ENCODE measurements around the gene ZDHHC14. TPM values are rescaled to one million over a fixed set of nuclear protein-coding genes. Genes with fewer than 3 reads are reported as not detected.
"Not testable (repeated sequence)": the region's sequence is repeated elsewhere in the genome, so short reads cannot be mapped to it uniquely, and the experiment has no call there.

The ZDHHC14 gene
- total RNA-seq, 2 experiments from 2014 or later: 1.1 to 1.2 TPM

- Mint-ChIP-seq H3K4me1 (ENCODE audit: low read depth) (peaks cover 33% of the 10 kb centered on the region), H3K36me3 (ENCODE audit: low read depth) (peaks cover 4% of the 10 kb centered on the region), H3K9me3 (no peaks in the 10 kb centered on the region), H3K27me3 (ENCODE audit: low read depth) (peaks cover 12% of the 10 kb centered on the region), H3K4me3 (peak overlapping the region; percentile 79), H3K27ac (peak overlapping the region; percentile 63)
- CTCF ChIA-PET: no interaction called here
- intact Hi-C loops (cut with micrococcal nuclease): loop anchor here (2.0 to 10.0 kb wide), 5 partner anchors 47 to 1483 kb away; no protein-coding TSS in a partner anchor
- peak; percentile 58 for DNase-seq
Measured at GRCh38 chr6:157381631-157382621, 936 bp downstream of the ZDHHC14 start.

DNA sequence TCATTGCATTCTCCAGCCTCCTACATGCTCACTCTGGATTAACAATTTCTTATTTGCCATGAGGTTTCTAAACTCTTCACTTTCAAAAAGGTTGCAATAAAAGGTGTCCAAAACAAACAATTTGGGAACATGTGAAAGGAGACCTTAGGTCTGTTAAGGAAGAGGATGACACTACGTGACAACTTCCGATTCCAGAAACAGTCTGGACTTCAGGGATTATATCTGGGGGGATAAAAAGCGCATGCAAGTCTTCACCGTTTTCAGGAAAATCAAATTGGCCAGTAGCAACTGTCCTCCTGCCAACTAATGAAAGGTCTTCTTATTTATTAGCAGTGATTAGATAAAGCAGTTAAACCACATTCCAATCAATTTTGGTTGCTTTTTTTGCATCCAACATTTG, 1.8 kb downstream of the ZDHHC14 start:
- CTCF ChIA-PET: no interaction called here
- peaks cover 4% of the 10 kb centered on the region for H3K36me3 Mint-ChIP-seq (ENCODE audit: low read depth)
- no peak overlapping the region for H3K27ac Mint-ChIP-seq

DNA sequence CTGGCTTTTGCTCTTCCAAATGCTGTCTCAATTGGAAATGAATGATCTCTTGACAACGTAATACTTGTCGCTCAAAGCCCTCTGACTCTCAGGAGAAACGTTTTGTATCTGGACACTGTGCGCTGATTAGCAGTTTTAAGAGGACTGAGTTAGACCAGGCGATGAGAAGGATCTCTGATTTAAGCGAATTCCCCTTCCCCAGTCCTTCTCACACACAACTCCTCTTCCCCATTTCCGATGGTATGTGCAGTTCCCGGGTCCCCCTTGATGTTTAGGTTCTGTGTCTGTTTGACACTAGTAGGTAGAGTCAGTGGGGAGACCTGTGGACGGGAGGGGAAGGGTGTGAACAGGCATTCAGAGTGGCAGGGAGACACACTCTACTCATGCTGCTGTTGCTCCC, 2.5 kb downstream of the ZDHHC14 start:
- peaks cover 30% of the 10 kb centered on the region for H3K4me1 Mint-ChIP-seq (ENCODE audit: low read depth)
- H3K36me3 Mint-ChIP-seq (ENCODE audit: low read depth): peaks cover 4% of the 10 kb centered on the region
- H3K27me3 Mint-ChIP-seq (ENCODE audit: low read depth): peaks cover 12% of the 10 kb centered on the region
- H3K27ac Mint-ChIP-seq: no peak overlapping the region
- intact Hi-C loops (cut with micrococcal nuclease): loop anchor here (5.0 to 10.0 kb wide), 3 partner anchors 284 to 1481 kb away; no protein-coding TSS in a partner anchor
- peak overlapping the region; percentile 36 for H3K4me3 Mint-ChIP-seq
- CTCF ChIA-PET: interaction anchor here (0.9 kb wide), 1 partner anchor 69 kb away, joined by 3 read pairs; no protein-coding TSS in a partner anchor
- no peak for DNase-seq
- H3K9me3 Mint-ChIP-seq: no peaks in the 10 kb centered on the region

More for the DNA sequence above, 1.8 kb downstream of the ZDHHC14 start:
- Mint-ChIP-seq H3K27me3 (ENCODE audit: low read depth) (peaks cover 12% of the 10 kb centered on the region), H3K4me1 (ENCODE audit: low read depth) (peaks cover 30% of the 10 kb centered on the region), H3K9me3 (no peaks in the 10 kb centered on the region), H3K4me3 (peak overlapping the region; percentile 79)
- intact Hi-C loops (cut with micrococcal nuclease): loop anchor here (5.0 to 10.0 kb wide), 3 partner anchors 284 to 1482 kb away; no protein-coding TSS in a partner anchor
- no peak for DNase-seq

- Mint-ChIP-seq H3K4me1 (ENCODE audit: low read depth) (peaks cover 24% of the 10 kb centered on the region), H3K27me3 (ENCODE audit: low read depth) (peaks cover 12% of the 10 kb centered on the region)
- not testable (repeated sequence) for H3K27ac Mint-ChIP-seq; H3K36me3 Mint-ChIP-seq (ENCODE audit: low read depth); DNase-seq; H3K4me3 Mint-ChIP-seq; H3K9me3 Mint-ChIP-seq
- intact Hi-C loops (cut with micrococcal nuclease): loop anchor here (1.0 to 10.0 kb wide), 4 partner anchors 44 to 1480 kb away; no protein-coding TSS in a partner anchor
- CTCF ChIA-PET: interaction anchor here (1.0 kb wide), 3 partner anchors 75 to 672 kb away, joined by 3 read pairs; no protein-coding TSS in a partner anchor
Measured at GRCh38 chr6:157384962-157385361, 4.0 kb downstream of the ZDHHC14 start.

GRCh38 chr6:157385482-157385881, 4.5 kb downstream of the ZDHHC14 start:
- peaks cover 9% of the 10 kb centered on the region for H3K36me3 Mint-ChIP-seq (ENCODE audit: low read depth)
- CTCF ChIA-PET: no interaction called here
- H3K27me3 Mint-ChIP-seq (ENCODE audit: low read depth): peaks cover 12% of the 10 kb centered on the region
- intact Hi-C loops (cut with micrococcal nuclease): loop anchor here (1.0 to 10.0 kb wide), 2 partner anchors 44 to 1479 kb away; no protein-coding TSS in a partner anchor
- H3K9me3 Mint-ChIP-seq: peaks cover 6% of the 10 kb centered on the region
- no peak overlapping the region for H3K27ac Mint-ChIP-seq
- H3K4me1 Mint-ChIP-seq (ENCODE audit: low read depth): peaks cover 24% of the 10 kb centered on the region
- peak; percentile 47 for DNase-seq
- H3K4me3 Mint-ChIP-seq: no peak overlapping the region

DNA sequence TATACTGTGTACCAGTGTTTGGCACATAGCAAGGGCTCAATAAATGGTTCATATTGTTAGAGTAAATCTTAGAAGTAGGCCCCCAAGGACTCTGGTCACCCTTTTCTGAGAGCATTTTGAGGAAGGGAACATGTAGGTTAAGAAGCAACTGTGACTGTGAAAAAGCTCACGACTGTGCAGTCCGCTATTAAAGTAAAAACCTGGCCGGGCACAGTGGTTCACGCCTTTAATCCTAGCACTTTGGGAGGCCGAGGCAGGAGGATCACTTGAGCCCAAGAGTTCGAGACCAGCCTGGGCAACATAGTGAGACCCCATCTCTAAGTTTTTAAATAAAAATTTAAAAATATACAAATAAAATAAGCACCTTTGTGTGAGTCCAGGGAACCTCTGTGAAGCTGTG, 5.0 kb downstream of the ZDHHC14 start:
- Mint-ChIP-seq H3K36me3 (ENCODE audit: low read depth) (peaks cover 12% of the 10 kb centered on the region), H3K27me3 (ENCODE audit: low read depth) (peaks cover 12% of the 10 kb centered on the region), H3K4me3 (no peak overlapping the region), H3K4me1 (ENCODE audit: low read depth) (peaks cover 24% of the 10 kb centered on the region), H3K9me3 (peaks cover 9% of the 10 kb centered on the region), H3K27ac (no peak overlapping the region)
- CTCF ChIA-PET: no interaction called here
- DNase-seq: no peak
- intact Hi-C loops (cut with micrococcal nuclease): loop anchor here (10.0 kb wide), 1 partner anchor 1479 kb away; no protein-coding TSS in a partner anchor

DNA sequence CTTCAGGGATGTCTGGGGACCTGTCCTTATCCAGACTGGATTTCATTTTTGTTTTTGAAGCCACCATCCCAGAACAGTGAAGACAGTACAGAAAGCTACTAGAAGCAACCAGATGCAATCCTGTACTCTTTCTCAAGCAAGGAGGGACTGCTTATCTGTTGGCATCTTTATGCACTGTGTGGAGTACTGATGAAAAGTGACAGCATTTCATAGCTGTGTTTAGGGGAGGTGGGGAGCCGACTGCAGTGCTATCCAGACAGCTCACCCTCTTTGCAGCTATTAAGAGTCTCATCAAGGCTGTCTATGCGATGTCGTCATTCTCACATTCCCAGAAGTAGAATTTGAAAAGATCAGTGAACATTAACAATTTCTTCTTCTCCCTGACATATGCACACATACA, 5.5 kb downstream of the ZDHHC14 start:
- intact Hi-C loops (cut with micrococcal nuclease): loop anchor here (10.0 kb wide), 1 partner anchor 1478 kb away; no protein-coding TSS in a partner anchor
- CTCF ChIA-PET: no interaction called here
- Mint-ChIP-seq H3K4me1 (ENCODE audit: low read depth) (peaks cover 24% of the 10 kb centered on the region), H3K36me3 (ENCODE audit: low read depth) (peaks cover 14% of the 10 kb centered on the region), H3K27me3 (ENCODE audit: low read depth) (peaks cover 12% of the 10 kb centered on the region), H3K9me3 (peaks cover 13% of the 10 kb centered on the region), H3K27ac (no peak overlapping the region), H3K4me3 (no peak overlapping the region)
- DNase-seq: no peak

GRCh38 chr6:157388924-157389323, 7.9 kb downstream of the ZDHHC14 start:
- peaks cover 12% of the 10 kb centered on the region for H3K36me3 Mint-ChIP-seq (ENCODE audit: low read depth)
- H3K27me3 Mint-ChIP-seq (ENCODE audit: low read depth): peaks cover 4% of the 10 kb centered on the region
- intact Hi-C loops (cut with micrococcal nuclease): loop anchor here (10.0 kb wide), 1 partner anchor 1476 kb away; no protein-coding TSS in a partner anchor
- H3K9me3 Mint-ChIP-seq: peaks cover 18% of the 10 kb centered on the region
- no peak for DNase-seq
- CTCF ChIA-PET: interaction anchor here (0.8 kb wide), 1 partner anchor 213 kb away, joined by 3 read pairs; no protein-coding TSS in a partner anchor
- no peak overlapping the region for H3K4me3 Mint-ChIP-seq
- no peak overlapping the region for H3K27ac Mint-ChIP-seq
- H3K4me1 Mint-ChIP-seq (ENCODE audit: low read depth): peaks cover 11% of the 10 kb centered on the region

GRCh38 chr6:157390273-157391060, 9.5 kb downstream of the ZDHHC14 start:
- Mint-ChIP-seq H3K9me3 (peaks cover 18% of the 10 kb centered on the region), H3K4me3 (no peak overlapping the region), H3K27me3 (ENCODE audit: low read depth) (no peaks in the 10 kb centered on the region), H3K36me3 (ENCODE audit: low read depth) (peaks cover 12% of the 10 kb centered on the region), H3K27ac (no peak overlapping the region), H3K4me1 (ENCODE audit: low read depth) (peaks cover 3% of the 10 kb centered on the region)
- CTCF ChIA-PET: no interaction called here
- intact Hi-C loops (cut with micrococcal nuclease): no loop called here
- no peak for DNase-seq

DNA sequence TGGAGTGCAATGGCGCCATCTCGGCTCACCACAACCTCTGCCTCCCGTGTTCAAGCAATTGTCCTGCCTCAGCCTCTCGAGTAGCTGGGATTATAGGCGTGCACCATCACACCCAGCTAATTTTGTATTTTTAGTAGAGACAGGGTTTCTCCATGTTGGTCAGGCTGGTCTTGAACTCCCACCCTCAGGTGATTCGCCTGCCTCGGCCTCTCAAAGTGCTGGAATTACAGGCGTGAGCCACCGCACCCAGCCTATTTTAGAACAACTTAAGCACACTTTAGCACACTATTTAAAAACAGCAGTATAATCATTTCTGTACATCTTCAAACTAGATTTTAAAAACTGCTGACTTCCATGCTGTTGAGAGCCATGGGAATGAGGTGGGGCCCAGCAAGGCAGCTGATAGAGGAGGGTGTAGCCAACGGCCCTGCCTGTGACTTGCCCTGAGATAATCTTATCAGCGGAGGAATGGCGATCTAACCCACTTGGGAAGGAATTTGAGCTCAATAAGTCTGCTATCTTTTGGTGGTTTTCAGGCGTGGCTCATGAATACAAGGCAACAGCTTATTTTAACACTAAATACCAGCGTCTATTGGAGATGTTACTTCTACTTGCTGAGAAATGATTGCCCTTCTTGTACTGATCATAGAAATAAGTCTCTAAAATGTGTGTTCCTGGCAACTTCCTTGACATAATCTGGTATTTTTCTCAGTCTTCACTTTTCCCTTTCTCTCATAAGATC, 12.1 kb downstream of the ZDHHC14 start:
- CTCF ChIA-PET: no interaction called here
- H3K36me3 Mint-ChIP-seq (ENCODE audit: low read depth): peaks cover 12% of the 10 kb centered on the region
- peaks cover 18% of the 10 kb centered on the region for H3K9me3 Mint-ChIP-seq
- no peaks in the 10 kb centered on the region for H3K27me3 Mint-ChIP-seq (ENCODE audit: low read depth)
- intact Hi-C loops (cut with micrococcal nuclease): no loop called here
- no peaks in the 10 kb centered on the region for H3K4me1 Mint-ChIP-seq (ENCODE audit: low read depth)
- no peak for DNase-seq
- H3K27ac Mint-ChIP-seq: no peak overlapping the region
- H3K4me3 Mint-ChIP-seq: no peak overlapping the region

DNA sequence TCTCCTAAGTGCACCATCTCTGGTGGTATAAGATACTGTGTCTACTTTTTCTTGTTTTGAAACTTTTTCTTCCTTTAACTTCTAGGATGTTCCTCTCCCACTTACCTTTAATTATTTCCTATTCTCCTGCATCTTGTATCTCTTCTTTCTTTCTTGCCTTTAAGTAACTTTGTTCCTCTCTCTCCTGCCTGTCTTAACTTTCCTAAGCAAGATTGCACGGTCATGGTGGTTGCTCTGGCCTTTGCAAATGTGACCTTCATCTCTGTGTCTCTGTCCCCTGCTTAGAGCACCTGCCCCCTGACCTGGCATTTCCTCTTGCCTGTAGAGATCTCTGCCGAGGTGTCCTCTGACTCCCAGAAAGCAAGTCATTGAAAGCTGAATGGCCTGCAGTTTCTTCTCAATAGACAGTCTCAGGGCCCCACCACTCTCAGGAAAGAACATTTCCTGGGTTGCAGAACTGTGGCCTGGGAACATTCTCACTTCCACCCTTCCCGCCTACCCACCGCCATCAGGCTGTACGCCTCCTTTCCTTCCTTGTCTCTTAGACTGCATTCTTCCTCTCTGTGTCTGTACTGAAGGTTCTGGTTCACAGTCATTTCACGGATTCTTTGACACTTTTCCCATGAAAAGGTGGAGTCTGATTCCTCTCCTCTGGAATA, 12.8 kb downstream of the ZDHHC14 start:
- H3K4me1 Mint-ChIP-seq (ENCODE audit: low read depth): no peaks in the 10 kb centered on the region
- peaks cover 18% of the 10 kb centered on the region for H3K9me3 Mint-ChIP-seq
- no peak for DNase-seq
- intact Hi-C loops (cut with micrococcal nuclease): no loop called here
- no peak overlapping the region for H3K4me3 Mint-ChIP-seq
- H3K36me3 Mint-ChIP-seq (ENCODE audit: low read depth): peaks cover 12% of the 10 kb centered on the region
- no peak overlapping the region for H3K27ac Mint-ChIP-seq
- CTCF ChIA-PET: no interaction called here
- no peaks in the 10 kb centered on the region for H3K27me3 Mint-ChIP-seq (ENCODE audit: low read depth)
